Activated CD4-positive, alpha-beta T cell treated with anti-CD3 and anti-CD28 coated beads for 48 hours (primary cell): ENCODE results near the gene RASAL2.
"Not testable (repeated sequence)": the region's sequence is repeated elsewhere in the genome, so short reads cannot be mapped to it uniquely, and the experiment has no call there.

Experiments
- DNase-seq: peaks from one replicate; pipeline ENCODE4 v3.0.0-alpha.2; 2020

The RASAL2 gene

GRCh38 chr1:178497903-178498478 is 404.1 kb downstream of the RASAL2 start:
- no peak for DNase-seq

GRCh38 chr1:178498896-178499675 is 405.2 kb downstream of the RASAL2 start:
- DNase-seq: no peak

- DNase-seq: no peak
These were observed 406.3 kb downstream of the RASAL2 start for GRCh38 chr1:178500091-178500770.

DNA sequence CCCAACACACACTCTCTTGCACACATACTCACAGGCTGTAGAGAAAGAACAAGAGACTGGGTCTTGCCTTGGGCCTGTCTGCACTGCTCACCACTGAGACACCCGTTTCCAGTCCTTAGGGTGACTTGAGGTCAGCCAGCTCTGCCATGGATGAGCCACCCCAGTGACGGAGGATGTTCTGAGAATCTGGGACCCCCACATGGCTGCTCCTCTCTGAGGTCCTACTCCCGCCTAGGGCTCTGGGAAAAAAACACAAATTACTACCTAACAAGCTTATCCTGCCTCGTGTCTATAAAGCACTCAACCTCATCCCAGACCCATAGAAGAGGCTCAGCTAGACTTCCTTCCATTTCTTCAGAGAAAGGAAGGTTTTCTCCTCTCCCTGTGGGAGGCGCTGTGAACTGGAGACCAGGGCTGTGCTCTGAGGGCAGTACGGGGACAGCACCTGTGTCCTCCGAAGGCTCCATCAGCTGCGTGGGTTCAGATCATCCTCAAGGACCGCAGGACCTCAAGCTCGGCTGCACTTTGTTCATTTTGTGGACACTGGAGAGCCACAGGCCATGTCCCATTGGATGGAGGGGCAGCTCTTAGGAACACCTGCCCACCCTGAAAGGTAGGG is 407.1 kb downstream of the RASAL2 start:
- no peak for DNase-seq

DNA sequence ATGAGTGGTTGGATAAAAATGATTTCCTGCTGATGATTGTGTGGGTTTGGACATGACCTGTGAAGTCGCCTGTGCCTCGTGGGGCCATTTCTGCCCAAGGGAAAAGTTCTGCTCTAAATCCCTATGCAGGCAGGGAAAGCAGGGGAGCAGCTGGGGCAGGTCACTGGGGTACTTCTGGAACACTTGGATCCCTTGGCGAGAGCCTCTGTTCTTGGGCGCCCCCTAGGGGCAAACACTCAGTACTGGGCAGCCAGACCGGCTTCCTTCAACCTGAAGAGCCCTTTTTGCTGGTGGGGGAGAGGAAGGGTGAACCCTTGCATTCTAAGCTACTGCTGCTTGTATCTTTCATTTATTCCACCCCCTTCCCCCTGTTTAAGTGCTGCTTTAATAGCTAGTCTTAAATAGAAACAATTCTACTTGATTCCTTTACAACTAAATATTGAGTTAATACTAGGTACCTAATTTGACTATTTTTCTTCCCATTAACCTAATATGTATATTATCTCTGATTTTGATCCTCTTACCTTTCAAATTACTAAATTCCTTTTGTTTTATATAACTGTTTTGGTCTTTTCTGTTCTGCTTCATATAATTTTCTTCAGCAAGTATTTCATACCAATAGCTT is 407.9 kb downstream of the RASAL2 start:
- DNase-seq: peak; percentile 78

GRCh38 chr1:178502330-178502714 is 408.4 kb downstream of the RASAL2 start:
- DNase-seq: no peak

DNA sequence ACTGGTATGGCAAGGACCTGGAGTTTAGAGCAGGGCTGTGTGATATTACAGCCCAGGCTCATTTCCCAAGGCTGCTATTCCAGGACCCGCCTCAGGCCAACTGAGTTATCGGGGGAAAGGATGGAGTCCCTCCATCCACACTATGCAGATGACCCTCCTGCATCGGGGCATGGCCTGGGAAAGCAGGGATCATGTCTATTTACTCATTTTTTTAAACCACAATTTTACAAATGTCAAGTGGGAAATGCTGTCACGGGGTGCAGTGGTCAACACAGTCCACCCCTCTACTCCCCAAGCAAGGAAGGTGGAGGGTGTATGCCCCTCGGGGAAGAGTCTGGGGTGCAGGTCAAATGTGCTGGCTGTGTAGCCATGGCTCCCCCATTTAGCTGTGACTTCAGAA is 409.0 kb downstream of the RASAL2 start:
- DNase-seq: no peak

GRCh38 chr1:178503316-178503715 is 409.4 kb downstream of the RASAL2 start:
- not testable (repeated sequence) for DNase-seq

- no peak for DNase-seq
These were observed 409.9 kb downstream of the RASAL2 start for GRCh38 chr1:178503849-178504248.

DNA sequence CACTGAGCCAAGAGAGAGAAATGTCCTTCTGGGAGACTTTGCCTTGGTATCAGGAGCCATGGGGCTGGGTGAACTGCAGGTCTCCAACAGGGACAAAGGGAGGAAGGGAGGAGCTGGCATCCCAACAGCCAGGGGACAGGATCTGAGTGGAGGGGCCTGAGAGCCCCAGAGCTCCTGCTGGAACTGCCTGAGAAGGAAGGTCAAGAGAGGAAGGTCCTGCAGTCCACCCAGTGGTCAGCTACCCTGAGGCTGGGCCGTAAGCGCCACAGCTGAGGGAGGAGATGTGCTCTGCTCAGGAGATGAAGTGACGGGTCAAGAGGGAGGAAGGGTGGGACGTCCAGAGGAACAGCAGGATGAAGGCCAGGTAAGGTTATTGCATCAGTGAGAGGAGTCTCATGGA is 410.4 kb downstream of the RASAL2 start:
- no peak for DNase-seq

DNA sequence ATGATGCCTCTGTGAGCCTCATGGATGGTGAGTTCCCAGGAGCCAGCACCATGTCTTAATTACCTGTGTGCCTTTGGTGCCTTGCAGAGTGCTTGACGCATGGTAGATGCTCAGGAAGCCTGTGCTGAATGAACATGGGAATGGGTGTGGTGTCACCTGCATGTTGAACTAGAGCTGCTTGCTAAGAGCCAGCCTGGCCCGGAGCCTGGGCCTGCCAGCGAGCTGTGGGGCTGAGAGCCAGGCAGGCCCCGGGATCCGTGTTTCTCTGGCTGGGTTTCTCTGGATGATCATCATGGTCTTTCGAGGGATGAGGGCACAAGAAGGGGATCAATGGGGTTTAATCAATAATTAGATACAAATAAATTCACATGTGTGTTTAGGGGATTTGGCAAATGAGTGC is 412.3 kb downstream of the RASAL2 start:
- no peak for DNase-seq

DNA sequence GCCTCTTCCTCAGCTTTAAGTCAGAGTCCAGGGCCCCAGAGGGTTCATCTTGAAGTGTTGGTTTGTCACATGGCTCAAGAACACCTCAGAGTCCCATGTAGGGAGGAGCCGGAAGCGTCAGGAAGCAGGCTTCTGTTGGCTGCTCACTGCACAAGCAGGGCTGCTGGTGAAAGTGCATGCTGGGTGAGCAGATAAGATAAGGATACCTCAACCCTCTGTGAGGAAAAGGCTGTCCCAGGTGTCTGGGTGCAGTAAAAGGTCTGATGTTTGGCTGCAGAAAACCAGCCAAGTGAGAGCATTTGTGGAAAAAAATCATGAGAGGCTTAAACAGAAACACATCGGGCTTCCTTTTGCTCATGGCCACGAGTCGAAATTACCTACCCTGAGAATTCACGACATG is 412.8 kb downstream of the RASAL2 start:
- no peak for DNase-seq

DNA sequence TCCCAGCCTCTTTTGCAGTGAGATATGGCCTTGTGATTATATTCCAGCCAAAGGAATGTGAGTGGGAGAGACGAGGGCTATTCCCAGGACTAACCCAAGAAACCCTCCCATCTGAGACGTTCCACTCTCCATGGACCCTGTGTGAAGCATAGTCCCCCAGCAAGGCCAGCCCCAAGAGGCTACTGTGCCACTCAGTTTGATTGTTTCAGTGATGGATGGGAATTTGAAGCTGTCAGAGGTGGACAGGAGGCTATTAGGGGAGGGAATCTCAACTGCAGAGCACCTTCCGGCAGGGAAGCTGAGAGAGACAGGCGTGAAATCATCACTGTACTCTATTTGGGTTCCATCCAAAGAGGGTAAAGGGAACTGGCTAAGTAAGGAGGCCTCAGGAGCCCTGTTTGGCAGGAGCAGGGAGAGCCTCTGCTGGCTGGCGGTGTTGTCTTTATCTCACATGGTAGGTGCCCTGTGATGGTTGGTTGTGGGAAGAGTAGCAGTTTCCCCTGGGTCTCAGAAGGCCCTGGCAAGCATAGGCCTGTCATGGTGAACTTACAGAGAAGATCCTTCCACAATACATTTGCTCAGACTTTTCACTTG is 415.6 kb downstream of the RASAL2 start:
- no peak for DNase-seq

GRCh38 chr1:178510155-178510554 is 416.3 kb downstream of the RASAL2 start:
- DNase-seq: no peak

- DNase-seq: no peak
These were observed 418.8 kb downstream of the RASAL2 start, which contains the start of gene TEX35 for GRCh38 chr1:178512566-178513277. TEX35 (plus strand) TSS chr1:178513109; CDS start chr1:178513189, 80 bp downstream.

DNA sequence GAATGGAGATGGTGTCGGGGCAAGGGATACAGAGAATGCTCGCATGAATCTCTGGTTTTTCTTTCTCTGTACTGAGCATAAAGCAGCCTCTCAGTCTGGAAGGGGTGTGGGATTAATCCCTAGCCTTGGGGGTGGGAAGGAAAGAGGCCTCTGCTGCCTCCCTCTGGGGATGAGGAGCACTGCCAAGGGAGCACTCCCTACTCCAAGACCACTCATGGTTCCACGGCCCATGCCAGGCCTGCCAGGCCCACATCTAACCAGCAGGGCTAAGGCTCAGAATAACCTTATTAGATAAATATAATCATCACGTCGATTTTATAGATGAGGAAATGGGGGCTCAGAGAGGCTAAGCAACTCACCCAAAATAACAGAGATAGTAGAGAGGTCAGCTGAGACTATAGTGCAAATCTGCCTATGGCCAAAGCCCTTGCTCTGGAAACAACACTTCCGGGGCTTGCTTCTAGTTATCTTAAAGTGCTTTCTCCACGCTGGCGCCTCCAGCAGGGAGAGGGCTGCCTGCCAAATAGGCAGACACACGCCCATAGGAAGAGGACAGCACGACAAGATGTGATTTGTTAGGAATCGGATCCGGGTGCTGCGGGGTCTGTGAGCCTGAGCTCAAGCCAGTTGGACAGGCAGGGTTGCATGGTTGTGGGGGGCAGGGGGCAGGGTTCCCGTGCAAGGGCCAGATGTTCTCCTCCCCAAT is 419.5 kb downstream of the RASAL2 start:
- DNase-seq: no peak

DNA sequence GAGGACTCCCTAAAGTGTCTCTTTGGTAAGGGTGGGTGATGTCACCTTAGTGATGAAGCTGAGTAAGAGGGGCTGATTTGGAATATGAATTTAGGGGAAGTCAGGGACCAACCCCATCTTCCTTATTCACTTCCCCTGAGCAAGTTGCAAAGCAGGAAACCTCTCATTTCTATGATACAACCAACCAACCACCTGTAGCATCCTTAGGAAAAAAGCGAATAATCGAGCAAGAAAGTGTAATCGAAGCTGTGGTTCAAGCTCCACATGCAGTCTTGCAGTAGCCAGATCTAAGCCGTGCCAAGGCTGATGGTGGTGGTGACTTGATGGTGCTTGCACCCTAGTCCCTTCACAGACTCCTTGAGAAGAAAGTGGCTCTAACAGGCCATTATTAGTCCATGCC is 422.2 kb downstream of the RASAL2 start:
- DNase-seq: no peak

GRCh38 chr1:178518894-178519293 is 425.0 kb downstream of the RASAL2 start:
- no peak for DNase-seq

- no peak for DNase-seq
These were observed 426.9 kb downstream of the RASAL2 start for GRCh38 chr1:178520803-178521202.

- no peak for DNase-seq
These were observed 427.3 kb downstream of the RASAL2 start for GRCh38 chr1:178521241-178521640.

DNA sequence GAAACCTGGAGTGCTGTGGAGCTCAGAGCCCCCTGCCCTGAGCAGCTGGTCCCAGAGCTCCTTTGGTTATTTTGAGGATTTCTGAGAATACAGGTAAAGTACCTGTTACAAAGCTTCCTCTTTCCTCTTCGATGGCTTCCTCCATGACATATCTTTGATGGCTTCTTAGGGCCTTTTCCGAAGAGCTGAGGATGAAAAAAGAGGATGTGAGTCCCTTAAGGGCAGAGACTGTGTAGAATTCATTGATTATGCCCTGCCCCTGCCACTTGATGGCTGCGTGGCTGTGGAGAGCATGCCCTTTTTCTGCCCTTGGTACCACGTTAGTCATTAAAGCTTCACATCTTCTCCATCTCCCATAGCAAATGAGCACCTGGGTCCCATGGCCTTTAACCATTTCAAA is 433.2 kb downstream of the RASAL2 start:
- DNase-seq: no peak
